Measurements from ENCODE around the gene FOXK1. TPM values are rescaled to one million over a fixed set of nuclear protein-coding genes. Genes with fewer than 3 reads are reported as not detected.

FOXK1 gene
- total RNA-seq, 6 donors from 2014 or later: 25.1 to 40.7 (median 34.1) TPM

DNA sequence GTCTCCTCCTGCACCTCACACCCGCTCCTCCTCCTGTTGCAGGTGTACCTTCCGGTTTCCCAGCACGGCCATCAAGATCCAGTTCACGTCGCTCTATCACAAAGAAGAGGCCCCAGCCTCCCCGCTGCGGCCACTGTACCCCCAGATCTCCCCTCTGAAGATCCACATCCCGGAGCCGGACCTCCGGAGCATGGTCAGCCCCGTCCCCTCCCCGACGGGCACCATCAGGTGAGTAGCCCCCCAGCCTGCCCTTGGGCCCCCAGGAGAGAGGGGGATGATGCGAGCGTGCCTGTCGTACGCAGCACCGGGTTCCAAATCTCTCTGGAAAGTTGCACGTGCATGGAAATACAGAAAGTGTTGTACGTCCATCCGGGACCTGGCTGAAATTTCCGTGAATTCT lies 58.7 kb downstream of the FOXK1 start:
- TF ChIP-seq, protein P1, sequence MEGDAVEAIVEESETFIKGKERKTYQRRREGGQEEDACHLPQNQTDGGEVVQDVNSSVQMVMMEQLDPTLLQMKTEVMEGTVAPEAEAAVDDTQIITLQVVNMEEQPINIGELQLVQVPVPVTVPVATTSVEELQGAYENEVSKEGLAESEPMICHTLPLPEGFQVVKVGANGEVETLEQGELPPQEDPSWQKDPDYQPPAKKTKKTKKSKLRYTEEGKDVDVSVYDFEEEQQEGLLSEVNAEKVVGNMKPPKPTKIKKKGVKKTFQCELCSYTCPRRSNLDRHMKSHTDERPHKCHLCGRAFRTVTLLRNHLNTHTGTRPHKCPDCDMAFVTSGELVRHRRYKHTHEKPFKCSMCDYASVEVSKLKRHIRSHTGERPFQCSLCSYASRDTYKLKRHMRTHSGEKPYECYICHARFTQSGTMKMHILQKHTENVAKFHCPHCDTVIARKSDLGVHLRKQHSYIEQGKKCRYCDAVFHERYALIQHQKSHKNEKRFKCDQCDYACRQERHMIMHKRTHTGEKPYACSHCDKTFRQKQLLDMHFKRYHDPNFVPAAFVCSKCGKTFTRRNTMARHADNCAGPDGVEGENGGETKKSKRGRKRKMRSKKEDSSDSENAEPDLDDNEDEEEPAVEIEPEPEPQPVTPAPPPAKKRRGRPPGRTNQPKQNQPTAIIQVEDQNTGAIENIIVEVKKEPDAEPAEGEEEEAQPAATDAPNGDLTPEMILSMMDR (IDR thresholded peaks at IDR 0.05): no peak
- no peak for TF ChIP-seq EP300 (IDR thresholded peaks at IDR 0.05)
- TF ChIP-seq POLR2A (IDR thresholded peaks at IDR 0.05): no peak
- no peak for TF ChIP-seq POLR2AphosphoS5 (IDR thresholded peaks at IDR 0.05)
- no peak overlapping the region for H3K4me3 ChIP-seq
- WGBS, 2 donors: 95 to 97% methylated on average over 20 to 21 of the region's 22 CpGs
- H3K4me1 ChIP-seq: peaks cover 41 to 51% (median 49%) of the 10 kb centered on the region in 4 donors
- no peaks in the 10 kb centered on the region for H3K9me3 ChIP-seq
- H3K36me3 ChIP-seq: peaks cover 4 to 24% (median 12%) of the 10 kb centered on the region in 4 donors
- DNase-seq (peak in 1 of 2 donors; percentile 69), ATAC-seq (ENCODE audit: low FRiP score in 2 of 2) (no peak)
- H3K27me3 ChIP-seq: no peaks in the 10 kb centered on the region
- H3K27ac ChIP-seq: peak overlapping the region in 1 of 4 donors; percentile 69

DNA sequence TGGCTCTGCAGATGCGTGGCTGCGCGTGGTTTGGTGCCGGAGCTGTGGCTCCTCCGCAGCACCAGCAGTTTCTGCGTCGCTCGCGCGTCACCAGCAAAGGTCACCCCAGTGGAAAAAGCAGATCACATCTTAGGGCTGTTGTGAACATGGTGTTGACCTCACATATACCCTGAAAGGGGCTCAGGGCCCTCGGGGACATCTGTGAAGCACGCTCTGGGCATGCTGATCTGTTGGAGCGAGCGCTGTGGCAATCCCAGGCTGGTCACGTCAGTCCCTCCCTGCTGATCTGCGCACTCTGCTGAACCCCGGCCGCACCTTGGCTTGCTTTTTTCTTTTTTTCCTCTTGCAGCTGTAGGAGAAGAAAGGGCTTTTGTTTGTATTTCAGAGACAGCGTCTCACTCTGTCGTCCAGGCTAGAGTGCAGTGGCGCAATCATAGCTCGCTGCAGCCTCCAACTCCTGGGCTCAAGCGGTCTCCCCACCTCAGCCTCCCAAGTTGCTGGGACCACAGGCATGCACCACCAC lies 60.0 kb downstream of the FOXK1 start:
- Histone ChIP-seq H3K27me3 (no peaks in the 10 kb centered on the region), H3K9me3 (no peaks in the 10 kb centered on the region), H3K27ac (peak overlapping the region in 2 of 4 donors; percentile 88 to 89), H3K36me3 (peaks cover 4 to 24% (median 12%) of the 10 kb centered on the region in 4 donors), H3K4me1 (peaks cover 53 to 64% (median 62%) of the 10 kb centered on the region in 4 donors), H3K4me3 (no peak overlapping the region)
- no peak for ATAC-seq (ENCODE audit: low FRiP score in 2 of 2)
- 89 to 91% methylated on average over 23 of the region's 23 CpGs for WGBS, 2 donors
- DNase-seq: peak in 1 of 2 donors; percentile 70
- TF ChIP-seq EP300 (IDR thresholded peaks at IDR 0.05) (no peak), POLR2AphosphoS5 (IDR thresholded peaks at IDR 0.05) (no peak), POLR2A (IDR thresholded peaks at IDR 0.05) (no peak)
- TF ChIP-seq, protein P1 (IDR thresholded peaks at IDR 0.05): no peak

GRCh38 chr7:4742852-4743251 lies 60.8 kb downstream of the FOXK1 start:
- Histone ChIP-seq H3K4me3 (no peak overlapping the region), H3K4me1 (peaks cover 59 to 68% (median 67%) of the 10 kb centered on the region in 4 donors), H3K27me3 (no peaks in the 10 kb centered on the region), H3K27ac (peak overlapping the region in 3 of 4 donors; percentile 88 to 93 (median 89)), H3K9me3 (no peaks in the 10 kb centered on the region), H3K36me3 (peaks cover 4 to 24% (median 12%) of the 10 kb centered on the region in 4 donors)
- 95 to 96% methylated on average over 3 to 10 of the region's 10 CpGs for WGBS, 2 donors
- TF ChIP-seq POLR2AphosphoS5 (IDR thresholded peaks at IDR 0.05) (no peak), POLR2A (IDR thresholded peaks at IDR 0.05) (no peak), EP300 (IDR thresholded peaks at IDR 0.05) (no peak)
- TF ChIP-seq, protein P1 (IDR thresholded peaks at IDR 0.05): no peak
- DNase-seq (no peak), ATAC-seq (ENCODE audit: low FRiP score in 2 of 2) (no peak)

DNA sequence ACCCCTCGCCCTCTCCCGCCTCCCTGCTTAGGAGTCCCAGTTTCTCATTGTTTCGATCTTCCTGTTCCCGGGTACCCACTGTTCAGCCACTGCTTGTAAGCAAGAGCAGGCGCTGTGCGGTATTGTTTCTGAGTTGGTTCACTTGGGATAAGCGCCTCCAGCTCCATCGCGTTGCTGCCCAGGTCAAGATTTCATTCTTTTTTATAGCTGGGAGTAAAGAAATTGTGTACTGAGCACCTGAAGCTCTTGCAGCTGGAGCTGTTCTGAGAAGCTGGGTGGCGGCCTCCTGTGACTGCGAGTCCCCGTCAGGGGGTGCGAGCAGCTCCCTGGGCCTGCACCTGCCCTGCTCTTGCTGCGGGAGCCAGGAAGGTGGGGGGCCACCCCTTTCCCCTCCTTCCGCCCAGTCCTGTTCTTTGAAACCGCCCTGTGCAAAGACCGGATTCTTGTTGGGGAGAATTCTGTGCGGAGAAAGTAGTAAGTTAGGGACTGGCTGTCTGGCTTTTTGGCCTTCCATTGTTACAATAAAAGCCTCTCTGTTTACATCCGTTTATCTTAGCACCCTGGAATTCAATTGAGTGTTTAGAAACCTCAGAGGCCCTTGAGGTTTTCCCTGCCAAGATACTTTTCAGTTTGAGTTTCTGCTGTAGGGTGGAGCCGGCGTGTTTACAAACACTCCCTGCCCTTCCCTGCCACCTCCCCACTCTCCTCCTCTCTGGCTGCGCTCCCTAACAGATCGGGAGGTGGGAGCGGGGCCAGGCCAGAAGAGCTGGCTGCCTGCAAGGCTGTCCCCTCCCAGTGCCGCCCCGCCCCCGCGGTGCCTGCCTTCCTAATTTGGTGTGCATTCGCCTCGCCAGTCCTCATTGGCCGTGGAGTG lies 62.5 kb downstream of the FOXK1 start:
- ATAC-seq (ENCODE audit: low FRiP score in 2 of 2): peak; percentile 95 to 96
- no peaks in the 10 kb centered on the region for H3K9me3 ChIP-seq

More for the DNA sequence above, 62.5 kb downstream of the FOXK1 start:
- TF ChIP-seq POLR2A (IDR thresholded peaks at IDR 0.05): peak in 2 of 4 donors; percentile 3 to 49
- TF ChIP-seq POLR2AphosphoS5 (IDR thresholded peaks at IDR 0.05): peak; percentile 86 to 95
- TF ChIP-seq EP300 (IDR thresholded peaks at IDR 0.05): peak in 2 of 4 donors; percentile 40 to 83
- TF ChIP-seq, protein P1 (IDR thresholded peaks at IDR 0.05): no peak
- DNase-seq: peak; percentile 100
- Histone ChIP-seq H3K36me3 (peaks cover 4 to 29% (median 13%) of the 10 kb centered on the region in 4 donors), H3K27ac (peak overlapping the region; percentile 88 to 94 (median 91)), H3K27me3 (no peaks in the 10 kb centered on the region), H3K4me1 (peaks cover 52 to 66% (median 60%) of the 10 kb centered on the region in 4 donors), H3K4me3 (peak overlapping the region in 3 of 4 donors; percentile 22 to 44 (median 44))
- WGBS, 2 donors: 11 to 13% methylated on average over 23 to 30 of the region's 31 CpGs

Data from upper lobe of left lung (tissue), 6 donors.